Activated T-cell treated with anti-CD3 and anti-CD28 coated beads, Interleukin-2, amount 50 U/mL, for 48 hours (primary cell): Measurements from ENCODE around the gene RFNG.

Source experiments
- DNase-seq, 2 experiments: peaks; one replicate each; pipeline ENCODE4 v3.0.0-alpha.2; 2020

Gene RFNG

GRCh38 chr17:82023447-82024241 lies 28.0 kb downstream of the RFNG start:
- peak; percentile 55 to 62 for DNase-seq

- peak; percentile 99 to 100 for DNase-seq
Measured at GRCh38 chr17:82022981-82023446, 28.6 kb downstream of the RFNG start, which contains the start of gene LRRC45. LRRC45 (plus strand) TSS chr17:82023305; CDS start chr17:82023644, 339 bp downstream.

GRCh38 chr17:82022310-82022980 lies 29.2 kb downstream of the RFNG start, which contains the start of gene CENPX:
CENPX (minus strand) TSS chr17:82022878; CDS start chr17:82022861, 17 bp downstream.
- DNase-seq = no peak

DNA sequence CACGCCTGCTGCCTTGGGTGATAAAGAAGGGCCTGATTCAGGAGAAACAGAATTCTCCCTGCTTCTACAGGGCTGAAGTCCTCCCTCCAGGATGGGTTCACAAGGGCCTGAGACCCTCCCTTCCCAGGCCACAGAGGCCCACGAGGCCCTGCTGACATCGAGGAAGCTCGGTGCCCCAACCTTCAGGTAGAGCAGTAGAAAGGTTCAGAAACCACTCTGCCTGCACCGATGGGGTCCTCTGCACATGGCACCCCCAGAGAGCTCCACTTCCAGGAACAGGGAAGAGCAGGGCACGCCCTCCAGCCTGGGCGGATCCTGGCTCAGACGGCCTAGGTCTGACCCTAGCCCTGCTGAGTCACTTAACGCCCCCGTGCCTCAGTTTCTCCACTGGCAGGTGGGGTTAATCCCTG lies 29.7 kb downstream of the RFNG start:
- DNase-seq = peak in 1 of 2 experiments; percentile 43

- DNase-seq = peak; percentile 74 to 78
Measured at GRCh38 chr17:82021107-82021899, 30.3 kb downstream of the RFNG start.

DNA sequence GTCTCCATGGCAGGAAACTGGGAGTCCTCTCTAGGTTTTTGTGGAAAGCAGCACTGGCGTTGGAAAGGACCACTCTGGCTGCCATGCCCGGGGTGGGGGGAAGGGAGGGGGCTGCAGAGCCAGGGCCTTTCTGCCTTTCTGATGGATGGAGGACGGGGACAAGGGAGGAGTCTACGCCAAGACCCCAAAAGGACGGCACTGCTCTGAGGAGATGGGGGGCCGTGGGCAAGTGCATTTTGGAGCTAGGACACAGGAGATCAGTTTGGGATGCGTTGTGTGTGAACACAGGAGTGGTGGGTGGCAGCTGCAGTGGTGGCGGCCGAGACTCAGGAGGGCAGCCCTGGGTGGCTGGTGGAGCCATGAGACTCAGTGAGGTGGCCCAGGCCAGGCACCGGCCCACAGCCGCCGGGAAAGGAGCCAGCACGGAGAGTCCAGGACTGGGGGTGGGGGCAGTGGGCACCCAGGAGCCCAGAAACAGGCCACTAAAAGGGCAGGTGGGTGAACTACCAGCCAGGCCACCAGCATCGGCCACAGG lies 31.0 kb downstream of the RFNG start:
- no peak for DNase-seq

DNA sequence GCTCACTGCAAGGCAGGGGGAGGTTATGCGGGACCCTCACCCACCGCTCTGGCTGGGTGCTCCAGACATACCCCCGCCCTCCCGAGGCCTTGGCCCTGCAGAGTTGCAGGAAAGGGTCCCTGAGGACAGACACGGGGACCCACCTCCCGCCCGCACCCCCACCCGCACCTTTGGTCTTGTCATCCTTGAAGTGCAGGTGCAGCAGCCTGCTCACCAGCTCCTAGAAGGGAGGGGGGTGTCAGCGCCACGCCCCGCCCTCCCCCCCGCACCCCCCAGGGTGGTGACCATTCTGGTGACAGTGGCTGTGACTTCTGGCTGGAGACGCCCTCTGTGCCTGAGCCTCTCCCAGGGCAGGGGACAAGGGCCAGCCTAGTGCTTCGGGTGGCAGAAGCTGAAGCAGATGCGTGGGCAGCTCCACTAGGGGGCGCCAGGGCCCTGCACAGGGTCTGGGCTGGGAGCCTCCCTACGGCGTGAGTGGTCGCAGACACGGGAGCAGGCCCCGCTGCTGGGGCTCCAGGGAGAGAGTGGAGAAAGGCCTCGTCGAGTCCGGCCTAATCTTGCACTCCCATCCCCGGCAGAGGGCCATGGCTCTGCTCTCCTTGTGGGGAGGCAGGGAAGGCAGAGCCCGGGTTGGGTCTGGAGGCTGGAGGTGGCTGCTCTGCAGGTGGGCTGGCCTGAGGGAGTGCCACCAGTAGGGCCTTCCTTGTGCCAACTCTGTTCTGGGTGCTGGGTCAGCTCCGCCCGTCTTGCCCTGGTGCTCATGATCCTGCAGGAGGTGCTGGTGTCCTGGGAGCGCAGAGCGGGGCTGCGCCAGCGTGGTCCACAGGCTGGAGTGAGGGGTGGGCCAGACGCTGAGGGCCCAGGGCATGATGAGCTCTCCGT lies 31.7 kb downstream of the RFNG start:
- DNase-seq = peak; percentile 82 to 85

GRCh38 chr17:82018989-82019689 lies 32.5 kb downstream of the RFNG start:
- DNase-seq = no peak

- DNase-seq = no peak
Measured at GRCh38 chr17:82018152-82018988, 33.2 kb downstream of the RFNG start.

GRCh38 chr17:82017612-82018151 lies 33.9 kb downstream of the RFNG start:
- no peak for DNase-seq

DNA sequence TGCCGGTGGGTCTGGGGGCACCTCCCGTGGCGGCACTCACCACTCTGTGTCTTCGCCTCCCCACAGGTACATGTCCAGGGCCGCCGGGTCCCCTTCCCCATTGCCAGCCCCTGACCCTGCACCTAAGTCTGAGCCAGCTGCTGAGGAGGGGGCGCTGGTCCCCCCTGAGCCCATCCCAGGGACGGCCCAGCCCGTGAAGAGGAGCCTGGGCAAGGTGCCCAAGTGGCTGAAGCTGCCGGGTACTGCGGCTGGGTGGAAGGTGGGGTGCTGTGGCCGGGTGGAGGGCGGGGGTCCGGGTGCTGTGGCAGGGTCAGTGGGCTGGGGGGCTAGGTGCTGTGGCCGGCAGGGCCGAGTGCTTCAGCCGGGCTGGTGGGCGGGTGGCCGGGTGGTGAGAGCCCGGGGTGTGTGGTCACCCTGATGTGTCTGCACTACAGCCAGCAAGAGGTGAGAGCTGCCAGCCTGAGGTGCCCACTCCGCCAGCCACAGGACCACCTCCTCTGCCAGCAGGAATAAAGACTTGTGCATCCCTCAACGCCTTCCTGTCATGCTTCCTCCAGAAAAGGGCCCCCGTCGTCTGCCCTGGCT lies 34.6 kb downstream of the RFNG start:
- no peak for DNase-seq

DNA sequence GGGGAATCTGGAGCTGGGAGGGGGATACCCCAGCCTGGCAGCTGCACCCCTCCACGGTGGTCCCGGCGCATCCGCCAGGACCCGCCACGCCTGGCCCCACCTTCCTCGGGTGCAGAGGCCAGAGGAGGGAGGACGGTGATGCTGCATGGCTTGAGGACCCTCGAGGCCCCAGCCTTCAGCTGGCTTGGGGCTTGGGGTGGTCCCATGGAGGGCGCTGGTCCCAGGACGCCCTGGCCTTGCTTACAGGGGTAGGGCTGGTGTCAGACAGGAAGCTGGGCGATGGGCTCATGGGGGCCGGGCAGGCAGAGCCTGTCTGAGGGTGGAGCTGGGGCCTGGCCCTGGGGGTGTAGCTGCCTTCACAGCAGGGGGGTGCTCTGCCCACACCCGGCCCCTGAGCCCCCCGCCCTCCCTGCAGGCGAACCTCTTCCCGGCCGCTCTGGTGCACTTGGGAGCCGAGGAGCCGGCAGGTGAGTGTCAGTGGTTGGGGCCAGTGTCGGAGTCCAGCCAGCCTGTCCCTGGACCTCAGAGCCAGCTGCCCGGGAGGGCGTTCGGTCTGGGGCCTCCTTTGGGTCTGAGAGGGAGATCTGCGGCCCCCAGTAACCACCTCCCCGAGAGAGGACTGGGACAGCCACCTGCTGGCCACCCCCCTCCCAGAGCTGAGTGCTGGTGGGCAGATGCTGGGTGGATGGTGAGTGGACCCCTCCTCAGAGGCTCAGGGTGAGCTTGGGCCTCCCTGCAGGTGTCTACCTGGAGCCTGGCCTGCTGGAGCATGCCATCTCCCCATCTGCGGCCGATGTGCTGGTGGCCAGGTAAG lies 35.3 kb downstream of the RFNG start:
- DNase-seq = no peak

- no peak for DNase-seq
Measured at GRCh38 chr17:82015311-82015971, 36.2 kb downstream of the RFNG start.

DNA sequence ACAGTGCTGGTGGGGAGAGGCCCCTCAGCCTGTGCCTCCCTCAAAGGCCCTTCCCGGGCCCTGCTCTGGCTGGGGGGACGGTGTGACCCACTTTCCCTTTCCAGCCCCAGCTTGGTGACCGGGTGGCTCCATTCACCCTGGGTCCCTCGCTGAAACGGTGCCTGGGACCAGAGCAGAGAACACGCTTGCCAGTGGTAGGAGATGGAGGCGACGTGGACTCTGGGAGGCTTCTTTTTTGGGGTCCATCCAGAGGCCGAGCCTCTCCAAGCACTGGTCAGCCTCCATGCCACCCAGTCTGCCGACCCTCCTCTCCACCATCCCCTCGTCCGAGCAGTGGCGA lies 36.7 kb downstream of the RFNG start:
- DNase-seq = no peak

DNA sequence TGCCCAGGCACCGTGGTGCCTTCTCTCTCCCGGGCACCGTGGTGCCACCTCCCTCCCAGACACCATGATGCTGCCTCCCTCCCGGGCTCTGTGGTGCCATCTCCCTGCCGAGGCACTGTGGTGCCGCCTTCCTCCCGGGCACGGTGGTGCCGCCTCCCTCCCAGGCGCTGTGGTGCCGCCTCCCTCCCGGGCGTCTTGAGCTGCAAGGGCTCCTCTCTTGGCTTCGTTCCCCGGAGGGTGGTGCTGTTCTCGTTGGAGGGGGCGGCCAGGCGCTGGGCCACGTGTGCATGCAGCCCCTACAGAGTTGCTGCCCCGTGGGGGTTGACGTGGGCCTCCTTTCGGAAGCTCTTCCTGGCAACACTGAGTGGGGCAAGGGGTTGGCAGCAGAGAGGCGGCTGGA lies 37.2 kb downstream of the RFNG start:
- DNase-seq = no peak

DNA sequence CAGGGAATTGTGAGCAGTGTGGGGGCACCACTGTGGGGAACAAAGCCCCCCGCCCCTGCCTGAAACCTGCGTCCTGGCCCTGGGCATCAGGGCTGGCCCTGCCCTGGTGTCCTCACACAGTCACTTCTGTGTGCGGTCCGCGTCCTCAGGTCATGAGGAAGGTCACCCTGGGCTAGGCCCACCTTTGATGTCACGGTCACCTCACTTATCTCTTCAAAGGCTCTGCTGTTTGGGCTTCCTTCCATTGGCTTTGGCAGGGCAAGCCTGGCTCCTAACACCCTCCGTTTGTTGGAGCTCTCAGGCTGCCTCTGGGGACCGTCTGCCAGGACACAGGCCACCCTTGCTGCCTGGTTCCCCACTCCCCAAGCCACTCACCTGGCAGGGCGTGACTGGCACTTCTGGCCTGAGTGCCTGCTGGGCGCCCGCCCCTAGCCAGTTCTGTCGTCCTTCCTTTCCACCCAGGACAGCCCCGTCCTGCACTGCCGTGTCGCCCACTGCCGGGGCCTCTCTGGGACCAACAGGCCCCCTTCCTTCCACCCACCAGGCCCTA lies 37.8 kb downstream of the RFNG start:
- no peak for DNase-seq

GRCh38 chr17:82013341-82013740 lies 38.3 kb downstream of the RFNG start:
- no peak for DNase-seq
